GM23338 (cell line): ENCODE data around the gene LPP. TPM values are rescaled to one million over a fixed set of nuclear protein-coding genes. Genes with fewer than 3 reads are reported as not detected.

Source experiments
- ATAC-seq: fragments of 200-7000 bp; cut with Tn5 transposase; 3 replicates; pipeline ENCODE4 v1.9.1; 2020
- DNase-seq: peaks from one replicate; pipeline ENCODE4 v3.0.0-alpha.2; 2015; ENCODE audit warnings: low spot score
- H2AFZ ChIP-seq: fragments of 200-600 bp; sonication (generic); 2 replicates; pipeline ENCODE4 v1.8.0; 2016; ENCODE audit warnings: antibody characterized with exemption, mild to moderate bottlenecking, moderate library complexity
- H3F3A ChIP-seq: fragments of 200-600 bp; sonication (generic); replicated peaks from 2 replicates; pipeline ENCODE4 v1.8.0; 2017; ENCODE audit warnings: antibody characterized with exemption, mixed run types, low read depth
- H3K27ac ChIP-seq: fragments of 200-600 bp; sonication (generic); 2 replicates; pipeline ENCODE4 v1.6.1; 2016; ENCODE audit warnings: low read depth
- H3K27me3 ChIP-seq: fragments of 200-600 bp; sonication (generic); 2 replicates; pipeline ENCODE4 v1.8.0; 2016; ENCODE audit warnings: mild to moderate bottlenecking, mixed run types, moderate library complexity; ENCODE audit not compliant: insufficient read depth
- H3K36me3 ChIP-seq: fragments of 200-600 bp; sonication (generic); 2 replicates; pipeline ENCODE4 v1.8.0; 2016; ENCODE audit warnings: mild to moderate bottlenecking; ENCODE audit not compliant: insufficient read depth
- H3K4me1 ChIP-seq: fragments of 200-600 bp; sonication (generic); 2 replicates; pipeline ENCODE4 v1.8.0; 2016; ENCODE audit warnings: mild to moderate bottlenecking, moderate library complexity; ENCODE audit not compliant: insufficient read depth
- H3K4me2 ChIP-seq: fragments of 200-600 bp; sonication (generic); 2 replicates; pipeline ENCODE4 v1.7.1; 2017; ENCODE audit warnings: mixed run types
- H3K4me3 ChIP-seq: fragments of 200-600 bp; sonication (generic); 2 replicates; pipeline ENCODE4 v1.6.1; 2016; ENCODE audit warnings: mixed run types
- H3K79me2 ChIP-seq: fragments of 200-600 bp; sonication (generic); replicated peaks from 2 replicates; pipeline ENCODE4 v1.8.0; 2017; ENCODE audit warnings: mild to moderate bottlenecking; ENCODE audit not compliant: insufficient read depth
- H3K9me2 ChIP-seq: fragments of 200-600 bp; sonication (generic); 2 replicates; pipeline ENCODE4 v1.8.0; 2017; ENCODE audit not compliant: insufficient read depth
- H4K20me1 ChIP-seq: fragments of 200-600 bp; sonication (generic); replicated peaks from 2 replicates; pipeline ENCODE4 v1.8.0; 2017; ENCODE audit warnings: mild to moderate bottlenecking; ENCODE audit not compliant: insufficient read depth
- H3K27ac Mint-ChIP-seq: 2 replicates; pipeline ENCODE4 v1.8.0; 2020; ENCODE audit warnings: inconsistent platforms, mild to moderate bottlenecking, moderate library complexity, mixed read lengths
- H3K27me3 Mint-ChIP-seq: 3 replicates; pipeline ENCODE4 v1.8.0; 2022; ENCODE audit warnings: low read depth, mild to moderate bottlenecking, moderate library complexity, mixed read lengths, inconsistent platforms; ENCODE audit not compliant: insufficient read depth, poor library complexity
- H3K36me3 Mint-ChIP-seq: 3 replicates; pipeline ENCODE4 v1.8.0; 2021; ENCODE audit warnings: low read depth, mild to moderate bottlenecking, inconsistent platforms, moderate library complexity, mixed read lengths
- H3K4me1 Mint-ChIP-seq: 3 replicates; pipeline ENCODE4 v1.8.0; 2020; ENCODE audit warnings: mild to moderate bottlenecking, inconsistent platforms, mixed read lengths
- H3K4me3 Mint-ChIP-seq: 3 replicates; pipeline ENCODE4 v1.8.0; 2021; ENCODE audit warnings: moderate library complexity, mild to moderate bottlenecking, inconsistent platforms, mixed read lengths
- H3K9me3 Mint-ChIP-seq: 3 replicates; pipeline ENCODE4 v1.8.0; 2020; ENCODE audit warnings: moderate library complexity, mild to moderate bottlenecking, inconsistent platforms, mixed read lengths
- CREB1 ChIP-seq: fragments of 250-450 bp; sonication (Bioruptor Pico); IDR thresholded peaks from 2 replicates; pipeline ENCODE4 v1.5.0; 2020; ENCODE audit warnings: low read depth, mild to moderate bottlenecking, moderate library complexity
- EZH2 ChIP-seq: fragments of 200-600 bp; sonication (generic); IDR thresholded peaks from one replicate; pipeline ENCODE4 v1.8.0; 2017; ENCODE audit warnings: antibody characterized with exemption, mild to moderate bottlenecking, low read depth; ENCODE audit not compliant: unreplicated experiment
- EZH2phosphoT487 ChIP-seq: fragments of 200-600 bp; sonication (generic); IDR thresholded peaks from one replicate; pipeline ENCODE4 v1.8.1; 2018; ENCODE audit warnings: antibody characterized with exemption; ENCODE audit not compliant: unreplicated experiment
- ZNF331 ChIP-seq: fragments of 250-450 bp; sonication (Bioruptor Pico); IDR thresholded peaks from 2 replicates; pipeline ENCODE4 v1.5.0; 2020; ENCODE audit warnings: low read depth, mild to moderate bottlenecking, moderate library complexity
- polyA plus RNA-seq: library from polyadenylated mRNA; unstranded; fragments of >200 nt; fragmentation: Nextera tagmentation; extraction: Ambion mirVana; gene quantifications from 2 replicates; pipeline ENCODE4 v1.2.1, GENCODE V29; 2016
- total RNA-seq: library from RNA; depleted of rRNA; stranded (reverse); fragments of >200 nt; shearing (Covaris generic); gene quantifications from 2 replicates; pipeline ENCODE4 v1.2.3, GENCODE V29; 2014
- TF ChIP-seq, protein P1 (sequence below): fragments of 250-450 bp; sonication (Bioruptor Pico); IDR thresholded peaks from 2 replicates; pipeline ENCODE4 v1.5.0; 2020; ENCODE audit warnings: mild to moderate bottlenecking, moderate library complexity
- TF ChIP-seq, protein P2 (sequence below), 2 experiments: fragments of 200-600 bp in 1 of 2; sonication (generic) in 1 of 2; conservative IDR thresholded peaks; 2 replicates each; pipeline versions ENCODE4 v1.5.1 to v1.6.1; 2016 to 2017; ENCODE audit warnings: antibody characterized with exemption in 2 of 2, low read depth in 2 of 2, mild to moderate bottlenecking in 2 of 2, moderate library complexity in 1 of 2

LPP gene
- total and polyA plus RNA-seq, 2 experiments from 2014 or later, result 23.0 to 35.2 TPM

DNA sequence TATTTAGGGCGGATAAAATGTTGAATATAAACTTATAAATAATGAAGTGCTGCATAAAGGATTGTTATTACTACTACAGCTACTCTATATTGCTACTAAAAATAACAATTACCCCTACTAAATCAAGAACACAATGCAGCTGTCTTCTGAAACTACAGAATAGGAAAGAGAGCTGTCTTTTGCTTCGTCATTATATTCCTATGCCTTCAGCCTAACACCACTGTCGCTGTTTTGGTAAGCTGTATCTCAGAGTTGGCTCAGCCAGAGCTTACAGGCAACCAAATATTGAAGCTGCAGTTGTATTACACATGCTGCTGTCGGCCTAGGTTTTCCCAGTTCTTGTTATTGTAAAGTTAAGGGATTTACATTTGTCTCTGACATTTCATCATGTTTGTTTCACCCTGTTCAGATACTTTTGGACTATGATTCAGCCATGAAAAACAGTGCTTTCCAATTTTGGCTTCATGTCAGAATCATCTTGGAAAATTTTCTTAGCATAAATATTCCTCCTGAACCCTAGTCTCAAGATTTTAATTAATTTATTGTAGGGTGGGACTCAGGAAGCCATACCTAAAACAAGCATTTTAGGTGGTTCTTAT, 31.3 kb upstream of the LPP start:
- H3K27me3 Mint-ChIP-seq, result peaks cover 2% of the 10 kb centered on the region
- Histone ChIP-seq H4K20me1 (no peaks in the 10 kb centered on the region), H3K27me3 (no peaks in the 10 kb centered on the region), H3K4me2 (no peak overlapping the region), H3F3A (no peaks in the 10 kb centered on the region), H3K4me3 (no peak overlapping the region), H3K27ac (no peak overlapping the region), H3K79me2 (no peaks in the 10 kb centered on the region), H2AFZ (no peak overlapping the region), H3K4me1 (peaks cover 18% of the 10 kb centered on the region), H3K36me3 (no peaks in the 10 kb centered on the region; the same call in 1 of the 2 replicates), H3K9me2 (no peaks in the 10 kb centered on the region)
- no peaks in the 10 kb centered on the region for H3K36me3 Mint-ChIP-seq
- TF ChIP-seq, protein P1, sequence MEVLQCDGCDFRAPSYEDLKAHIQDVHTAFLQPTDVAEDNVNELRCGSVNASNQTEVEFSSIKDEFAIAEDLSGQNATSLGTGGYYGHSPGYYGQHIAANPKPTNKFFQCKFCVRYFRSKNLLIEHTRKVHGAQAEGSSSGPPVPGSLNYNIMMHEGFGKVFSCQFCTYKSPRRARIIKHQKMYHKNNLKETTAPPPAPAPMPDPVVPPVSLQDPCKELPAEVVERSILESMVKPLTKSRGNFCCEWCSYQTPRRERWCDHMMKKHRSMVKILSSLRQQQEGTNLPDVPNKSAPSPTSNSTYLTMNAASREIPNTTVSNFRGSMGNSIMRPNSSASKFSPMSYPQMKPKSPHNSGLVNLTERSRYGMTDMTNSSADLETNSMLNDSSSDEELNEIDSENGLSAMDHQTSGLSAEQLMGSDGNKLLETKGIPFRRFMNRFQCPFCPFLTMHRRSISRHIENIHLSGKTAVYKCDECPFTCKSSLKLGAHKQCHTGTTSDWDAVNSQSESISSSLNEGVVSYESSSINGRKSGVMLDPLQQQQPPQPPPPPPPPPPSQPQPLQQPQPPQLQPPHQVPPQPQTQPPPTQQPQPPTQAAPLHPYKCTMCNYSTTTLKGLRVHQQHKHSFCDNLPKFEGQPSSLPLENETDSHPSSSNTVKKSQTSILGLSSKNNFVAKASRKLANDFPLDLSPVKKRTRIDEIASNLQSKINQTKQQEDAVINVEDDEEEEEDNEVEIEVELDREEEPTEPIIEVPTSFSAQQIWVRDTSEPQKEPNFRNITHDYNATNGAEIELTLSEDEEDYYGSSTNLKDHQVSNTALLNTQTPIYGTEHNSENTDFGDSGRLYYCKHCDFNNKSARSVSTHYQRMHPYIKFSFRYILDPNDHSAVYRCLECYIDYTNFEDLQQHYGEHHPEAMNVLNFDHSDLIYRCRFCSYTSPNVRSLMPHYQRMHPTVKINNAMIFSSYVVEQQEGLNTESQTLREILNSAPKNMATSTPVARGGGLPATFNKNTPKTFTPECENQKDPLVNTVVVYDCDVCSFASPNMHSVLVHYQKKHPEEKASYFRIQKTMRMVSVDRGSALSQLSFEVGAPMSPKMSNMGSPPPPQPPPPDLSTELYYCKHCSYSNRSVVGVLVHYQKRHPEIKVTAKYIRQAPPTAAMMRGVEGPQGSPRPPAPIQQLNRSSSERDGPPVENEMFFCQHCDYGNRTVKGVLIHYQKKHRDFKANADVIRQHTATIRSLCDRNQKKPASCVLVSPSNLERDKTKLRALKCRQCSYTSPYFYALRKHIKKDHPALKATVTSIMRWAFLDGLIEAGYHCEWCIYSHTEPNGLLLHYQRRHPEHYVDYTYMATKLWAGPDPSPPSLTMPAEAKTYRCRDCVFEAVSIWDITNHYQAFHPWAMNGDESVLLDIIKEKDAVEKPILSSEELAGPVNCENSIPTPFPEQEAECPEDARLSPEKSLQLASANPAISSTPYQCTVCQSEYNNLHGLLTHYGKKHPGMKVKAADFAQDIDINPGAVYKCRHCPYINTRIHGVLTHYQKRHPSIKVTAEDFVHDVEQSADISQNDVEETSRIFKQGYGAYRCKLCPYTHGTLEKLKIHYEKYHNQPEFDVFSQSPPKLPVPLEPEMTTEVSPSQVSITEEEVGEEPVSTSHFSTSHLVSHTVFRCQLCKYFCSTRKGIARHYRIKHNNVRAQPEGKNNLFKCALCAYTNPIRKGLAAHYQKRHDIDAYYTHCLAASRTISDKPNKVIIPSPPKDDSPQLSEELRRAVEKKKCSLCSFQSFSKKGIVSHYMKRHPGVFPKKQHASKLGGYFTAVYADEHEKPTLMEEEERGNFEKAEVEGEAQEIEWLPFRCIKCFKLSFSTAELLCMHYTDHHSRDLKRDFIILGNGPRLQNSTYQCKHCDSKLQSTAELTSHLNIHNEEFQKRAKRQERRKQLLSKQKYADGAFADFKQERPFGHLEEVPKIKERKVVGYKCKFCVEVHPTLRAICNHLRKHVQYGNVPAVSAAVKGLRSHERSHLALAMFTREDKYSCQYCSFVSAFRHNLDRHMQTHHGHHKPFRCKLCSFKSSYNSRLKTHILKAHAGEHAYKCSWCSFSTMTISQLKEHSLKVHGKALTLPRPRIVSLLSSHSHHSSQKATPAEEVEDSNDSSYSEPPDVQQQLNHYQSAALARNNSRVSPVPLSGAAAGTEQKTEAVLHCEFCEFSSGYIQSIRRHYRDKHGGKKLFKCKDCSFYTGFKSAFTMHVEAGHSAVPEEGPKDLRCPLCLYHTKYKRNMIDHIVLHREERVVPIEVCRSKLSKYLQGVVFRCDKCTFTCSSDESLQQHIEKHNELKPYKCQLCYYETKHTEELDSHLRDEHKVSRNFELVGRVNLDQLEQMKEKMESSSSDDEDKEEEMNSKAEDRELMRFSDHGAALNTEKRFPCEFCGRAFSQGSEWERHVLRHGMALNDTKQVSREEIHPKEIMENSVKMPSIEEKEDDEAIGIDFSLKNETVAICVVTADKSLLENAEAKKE, result no peak
- TF ChIP-seq, protein P2, sequence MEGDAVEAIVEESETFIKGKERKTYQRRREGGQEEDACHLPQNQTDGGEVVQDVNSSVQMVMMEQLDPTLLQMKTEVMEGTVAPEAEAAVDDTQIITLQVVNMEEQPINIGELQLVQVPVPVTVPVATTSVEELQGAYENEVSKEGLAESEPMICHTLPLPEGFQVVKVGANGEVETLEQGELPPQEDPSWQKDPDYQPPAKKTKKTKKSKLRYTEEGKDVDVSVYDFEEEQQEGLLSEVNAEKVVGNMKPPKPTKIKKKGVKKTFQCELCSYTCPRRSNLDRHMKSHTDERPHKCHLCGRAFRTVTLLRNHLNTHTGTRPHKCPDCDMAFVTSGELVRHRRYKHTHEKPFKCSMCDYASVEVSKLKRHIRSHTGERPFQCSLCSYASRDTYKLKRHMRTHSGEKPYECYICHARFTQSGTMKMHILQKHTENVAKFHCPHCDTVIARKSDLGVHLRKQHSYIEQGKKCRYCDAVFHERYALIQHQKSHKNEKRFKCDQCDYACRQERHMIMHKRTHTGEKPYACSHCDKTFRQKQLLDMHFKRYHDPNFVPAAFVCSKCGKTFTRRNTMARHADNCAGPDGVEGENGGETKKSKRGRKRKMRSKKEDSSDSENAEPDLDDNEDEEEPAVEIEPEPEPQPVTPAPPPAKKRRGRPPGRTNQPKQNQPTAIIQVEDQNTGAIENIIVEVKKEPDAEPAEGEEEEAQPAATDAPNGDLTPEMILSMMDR (conservative IDR thresholded peaks at IDR 0.05; ENCODE audit: low read depth in 2 of 2), result no peak
- no peak for TF ChIP-seq CREB1 (CRISPR knock-in tag)
- TF ChIP-seq ZNF331 (CRISPR knock-in tag), result no peak
- TF ChIP-seq EZH2phosphoT487, result no peak
- TF ChIP-seq EZH2, result no peak
- H3K4me1 Mint-ChIP-seq, result peaks cover 27% of the 10 kb centered on the region
- H3K27ac Mint-ChIP-seq, result no peak overlapping the region
- DNase-seq (no peak), ATAC-seq (no peak)
- H3K4me3 Mint-ChIP-seq, result no peak overlapping the region
- H3K9me3 Mint-ChIP-seq, result no peaks in the 10 kb centered on the region
